Cardiac ventricle fibroblast (primary cell): ENCODE measurements around the gene C9orf78. TPM values are rescaled to one million over a fixed set of nuclear protein-coding genes. Genes with fewer than 3 reads are reported as not detected.

ENCODE experiments used
- total RNA-seq: library from RNA; depleted of rRNA; stranded (reverse); fragments of >200 nt; gene quantifications from 2 replicates; pipeline ENCODE4 v1.2.3, GENCODE V29; 2015

The C9orf78 gene
- total RNA-seq: 33.4 and 44.5 TPM in 2 replicates

GRCh38 chr9:129835128-129835859, at the start of gene C9orf78, which contains the start of gene USP20:
TSS of gene C9orf78 (minus strand) at chr9:129835275. CDS start at chr9:129835221, 54 bp downstream.
TSS of gene USP20 (plus strand) at chr9:129835458. CDS start at chr9:129852556, 17,098 bp downstream.

GRCh38 chr9:129823935-129824601, 11.0 kb downstream of the C9orf78 start, which contains the start of gene TOR1A:
TSS of gene TOR1A (minus strand) at chr9:129824136. CDS start at chr9:129824085, 51 bp downstream.

GRCh38 chr9:129802833-129803675, 32.0 kb downstream of the C9orf78 start, which contains the start of gene TOR1B:
TSS of gene TOR1B (plus strand) at chr9:129803184. CDS start at chr9:129803213, 29 bp downstream.

Other genes starting within 250 kb of the C9orf78 start
- gene C9orf50, start 214.2 kb downstream of the C9orf78 start, total RNA-seq: 0.12 TPM in 1 of 2 replicates, not detected in the other
- 17.6 and 27.1 TPM in 2 replicates for gene NTMT1, start 209.1 kb downstream of the C9orf78 start, total RNA-seq
- 10.4 and 11.4 TPM in 2 replicates for gene ASB6, start 193.1 kb downstream of the C9orf78 start, total RNA-seq
- gene PRRX2, start 169.6 kb downstream of the C9orf78 start, total RNA-seq: 6.5 and 11.9 TPM in 2 replicates
- gene PTGES, start 82.2 kb downstream of the C9orf78 start, total RNA-seq: 7.4 and 8.9 TPM in 2 replicates
- gene TOR1B, start 32.1 kb downstream of the C9orf78 start, total RNA-seq: 22.7 and 28.6 TPM in 2 replicates
- gene TOR1A, start 11.1 kb downstream of the C9orf78 start, total RNA-seq: 27.5 and 32.2 TPM in 2 replicates
- 11.1 and 17.2 TPM in 2 replicates for gene USP20, start 183 bp upstream of the C9orf78 start, total RNA-seq
- 24.0 and 26.8 TPM in 2 replicates for gene FNBP1, start 207.9 kb upstream of the C9orf78 start, total RNA-seq
- 21.7 and 23.6 TPM in 2 replicates for gene GPR107, start 218.6 kb upstream of the C9orf78 start, total RNA-seq